Testis (tissue), 3 donors: ENCODE results near the gene ZNF618. TPM values are rescaled to one million over a fixed set of nuclear protein-coding genes. Genes with fewer than 3 reads are reported as not detected.
"Not testable (repeated sequence)": the region's sequence is repeated elsewhere in the genome, so short reads cannot be mapped to it uniquely, and the experiment has no call there.

Experiments used
- DNase-seq: peaks from one replicate; pipeline ENCODE4 v3.0.0-alpha.2; 2019
- H3K27ac ChIP-seq, 2 donors: fragments of 200-600 bp; sonication (generic); one replicate each; pipeline ENCODE4 v1.5.1; 2019
- H3K27me3 ChIP-seq: fragments of 200-600 bp; sonication (generic); one replicate; pipeline ENCODE4 v1.5.1; 2019
- H3K36me3 ChIP-seq: fragments of 200-600 bp; sonication (generic); one replicate; pipeline ENCODE4 v1.5.1; 2017; ENCODE audit warnings: low read depth; ENCODE audit errors: missing control alignments
- H3K4me1 ChIP-seq: fragments of 200-600 bp; sonication (generic); one replicate; pipeline ENCODE4 v1.5.1; 2019
- H3K4me3 ChIP-seq, 2 donors: fragments of 200-600 bp; sonication (generic); one replicate each; pipeline ENCODE4 v1.5.1; 2017 to 2019
- H3K9me3 ChIP-seq: fragments of 200-600 bp; sonication (generic); one replicate; pipeline ENCODE4 v1.5.1; 2017
- CTCF ChIP-seq, 3 experiments: fragments of 450-650 bp in 2 of 3; fragments of 200-600 bp in 1 of 3; sonication (generic) in 1 of 3; IDR thresholded peaks; one replicate each; pipeline ENCODE4 v1.5.1; 2016 to 2019; ENCODE audit warnings: antibody characterized with exemption in 3 of 3, mild to moderate bottlenecking in 2 of 3, moderate library complexity in 1 of 3
- POLR2A ChIP-seq: fragments of 450-650 bp; IDR thresholded peaks from one replicate; pipeline ENCODE4 v1.6.1; 2017; ENCODE audit warnings: antibody characterized with exemption, mild to moderate bottlenecking, moderate library complexity
- WGBS, 2 donors: methylation state at CpG; one replicate each; pipeline ENCODE4 v1.1.5; 2018; 5-methylcytosine and 5-hydroxymethylcytosine counted together
- intact Hi-C: fragments of 100-400 bp; cut with DNase I; formaldehyde crosslinking; loops from one replicate; pipeline ENCODE4 v1.15.1; 2023; ENCODE audit warnings: low total_unique reads
- polyA plus RNA-seq: library from polyadenylated mRNA; stranded (reverse); fragments of 350-450 nt; fragmentation: Illumina TruSeq; extraction: RNeasy Lipid Tissue Mini Kit (QIAGEN cat#74804); gene quantifications from one replicate; pipeline ENCODE4 v1.2.3, GENCODE V29; 2014; ENCODE audit warnings: low read depth, low replicate concordance; ENCODE audit not compliant: insufficient read depth
- total RNA-seq, 2 donors: library from RNA; depleted of rRNA; stranded (reverse); fragments of >200 nt; gene quantifications; one replicate each; pipeline ENCODE4 v1.2.3, GENCODE V29; 2016

The ZNF618 gene
- total and polyA plus RNA-seq, 3 donors from 2014 or later: 6.8 to 15.2 (median 14.6) TPM

- no peak overlapping the region for H3K27ac ChIP-seq
- no peaks in the 10 kb centered on the region for H3K36me3 ChIP-seq
- 74 to 77% methylated on average over 4 to 5 of the region's 5 CpGs for WGBS, 2 donors
- H3K4me3 ChIP-seq: no peak overlapping the region
- H3K9me3 ChIP-seq: no peaks in the 10 kb centered on the region
- TF ChIP-seq CTCF (IDR thresholded peaks at IDR 0.05) (no peak), POLR2A (no peak)
- no peaks in the 10 kb centered on the region for H3K4me1 ChIP-seq
- peak; percentile 6 for DNase-seq
- intact Hi-C loops: no loop called here
- no peaks in the 10 kb centered on the region for H3K27me3 ChIP-seq
Observed at GRCh38 chr9:114039484-114039883, 163.4 kb downstream of the ZNF618 start.

- H3K9me3 ChIP-seq, intact Hi-C loops, H3K4me3 ChIP-seq, DNase-seq, H3K36me3 ChIP-seq, H3K27me3 ChIP-seq, H3K4me1 ChIP-seq, H3K27ac ChIP-seq: not testable (repeated sequence)
Observed at GRCh38 chr9:114043660-114044059, 167.6 kb downstream of the ZNF618 start.

- no peak for DNase-seq
- no peak overlapping the region for H3K27ac ChIP-seq
- no peaks in the 10 kb centered on the region for H3K36me3 ChIP-seq
- WGBS, 2 donors: 94 to 98% methylated on average over 4 of the region's 4 CpGs
- TF ChIP-seq CTCF (IDR thresholded peaks at IDR 0.05) (no peak), POLR2A (no peak)
- H3K4me1 ChIP-seq: no peaks in the 10 kb centered on the region
- H3K27me3 ChIP-seq: no peaks in the 10 kb centered on the region
- H3K4me3 ChIP-seq: no peak overlapping the region
- H3K9me3 ChIP-seq: no peaks in the 10 kb centered on the region
- intact Hi-C loops: no loop called here
Observed at GRCh38 chr9:114046237-114046755, 170.2 kb downstream of the ZNF618 start.

GRCh38 chr9:114046875-114047274, 170.8 kb downstream of the ZNF618 start:
- 97 to 100% methylated on average over 1 of the region's 1 CpG for WGBS, 2 donors
- intact Hi-C loops: no loop called here
- Histone ChIP-seq H3K9me3 (no peaks in the 10 kb centered on the region), H3K4me1 (no peaks in the 10 kb centered on the region), H3K36me3 (no peaks in the 10 kb centered on the region), H3K27ac (no peak overlapping the region), H3K4me3 (no peak overlapping the region), H3K27me3 (no peaks in the 10 kb centered on the region)
- TF ChIP-seq CTCF (IDR thresholded peaks at IDR 0.05) (no peak), POLR2A (no peak)
- no peak for DNase-seq

GRCh38 chr9:114047717-114048116, 171.6 kb downstream of the ZNF618 start:
- intact Hi-C loops: no loop called here
- Histone ChIP-seq H3K27ac (no peak overlapping the region), H3K4me3 (no peak overlapping the region), H3K4me1 (no peaks in the 10 kb centered on the region), H3K27me3 (no peaks in the 10 kb centered on the region), H3K9me3 (no peaks in the 10 kb centered on the region), H3K36me3 (no peaks in the 10 kb centered on the region)
- WGBS, 2 donors: 50 to 86% methylated on average over 1 to 3 of the region's 3 CpGs
- TF ChIP-seq POLR2A: no peak
- TF ChIP-seq CTCF (IDR thresholded peaks at IDR 0.05): no peak
- DNase-seq: peak; percentile 21
